Breast epithelium (tissue), 3 donors: ENCODE measurements around the gene C11orf68.

Experiments used
- POLR2A ChIP-seq: fragments of 450-650 bp; IDR thresholded peaks from one replicate; pipeline ENCODE4 v1.6.1; 2016; ENCODE audit warnings: antibody characterized with exemption, mild to moderate bottlenecking, moderate library complexity
- TF ChIP-seq, protein P1 (sequence below), 3 donors: fragments of 450-650 bp; IDR thresholded peaks; one replicate each; pipeline ENCODE4 v1.5.1; 2016 to 2017; ENCODE audit warnings: antibody characterized with exemption in 3 of 3, mild to moderate bottlenecking in 3 of 3, moderate library complexity in 3 of 3

DNA sequence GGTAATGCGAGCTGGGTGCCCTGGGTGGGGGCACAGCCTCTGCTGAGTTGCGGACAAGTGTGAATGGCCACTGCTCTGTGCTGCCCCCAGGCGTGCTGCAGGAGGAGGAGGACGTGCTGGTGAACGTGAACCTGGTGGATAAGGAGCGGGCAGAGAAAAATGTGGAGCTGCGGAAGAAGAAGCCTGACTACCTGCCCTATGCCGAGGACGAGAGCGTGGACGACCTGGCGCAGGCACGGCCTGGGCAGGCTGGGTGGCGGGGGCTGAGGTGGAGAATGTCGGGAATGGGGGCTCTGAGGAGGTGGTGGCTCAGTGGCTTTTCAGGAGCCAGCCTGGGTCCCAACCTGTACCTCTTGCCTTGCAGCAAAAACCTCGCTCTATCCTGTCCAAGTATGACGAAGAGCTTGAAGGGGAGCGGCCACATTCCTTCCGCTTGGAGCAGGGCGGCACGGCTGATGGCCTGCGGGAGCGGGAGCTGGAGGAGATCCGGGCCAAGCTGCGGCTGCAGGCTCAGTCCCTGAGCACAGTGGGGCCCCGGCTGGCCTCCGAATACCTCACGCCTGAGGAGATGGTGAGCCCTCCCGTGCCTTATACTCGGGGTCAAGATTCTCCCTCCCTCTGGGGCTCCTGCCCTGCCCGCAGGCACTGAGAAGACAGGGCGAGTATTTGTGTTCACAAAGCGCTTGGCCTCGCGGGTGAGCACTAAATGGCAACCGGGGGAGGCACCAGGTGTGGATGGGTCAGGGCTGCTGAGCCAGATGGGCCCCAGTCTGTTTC, 47.3 kb upstream of the C11orf68 start:
- TF ChIP-seq, protein P1, sequence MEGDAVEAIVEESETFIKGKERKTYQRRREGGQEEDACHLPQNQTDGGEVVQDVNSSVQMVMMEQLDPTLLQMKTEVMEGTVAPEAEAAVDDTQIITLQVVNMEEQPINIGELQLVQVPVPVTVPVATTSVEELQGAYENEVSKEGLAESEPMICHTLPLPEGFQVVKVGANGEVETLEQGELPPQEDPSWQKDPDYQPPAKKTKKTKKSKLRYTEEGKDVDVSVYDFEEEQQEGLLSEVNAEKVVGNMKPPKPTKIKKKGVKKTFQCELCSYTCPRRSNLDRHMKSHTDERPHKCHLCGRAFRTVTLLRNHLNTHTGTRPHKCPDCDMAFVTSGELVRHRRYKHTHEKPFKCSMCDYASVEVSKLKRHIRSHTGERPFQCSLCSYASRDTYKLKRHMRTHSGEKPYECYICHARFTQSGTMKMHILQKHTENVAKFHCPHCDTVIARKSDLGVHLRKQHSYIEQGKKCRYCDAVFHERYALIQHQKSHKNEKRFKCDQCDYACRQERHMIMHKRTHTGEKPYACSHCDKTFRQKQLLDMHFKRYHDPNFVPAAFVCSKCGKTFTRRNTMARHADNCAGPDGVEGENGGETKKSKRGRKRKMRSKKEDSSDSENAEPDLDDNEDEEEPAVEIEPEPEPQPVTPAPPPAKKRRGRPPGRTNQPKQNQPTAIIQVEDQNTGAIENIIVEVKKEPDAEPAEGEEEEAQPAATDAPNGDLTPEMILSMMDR (IDR thresholded peaks at IDR 0.05) = no peak
- no peak for TF ChIP-seq POLR2A
